ENCODE measurements around the gene P2RY6.
"Not testable (repeated sequence)": the region's sequence is repeated elsewhere in the genome, so short reads cannot be mapped to it uniquely, and the experiment has no call there.

Gene P2RY6

DNA sequence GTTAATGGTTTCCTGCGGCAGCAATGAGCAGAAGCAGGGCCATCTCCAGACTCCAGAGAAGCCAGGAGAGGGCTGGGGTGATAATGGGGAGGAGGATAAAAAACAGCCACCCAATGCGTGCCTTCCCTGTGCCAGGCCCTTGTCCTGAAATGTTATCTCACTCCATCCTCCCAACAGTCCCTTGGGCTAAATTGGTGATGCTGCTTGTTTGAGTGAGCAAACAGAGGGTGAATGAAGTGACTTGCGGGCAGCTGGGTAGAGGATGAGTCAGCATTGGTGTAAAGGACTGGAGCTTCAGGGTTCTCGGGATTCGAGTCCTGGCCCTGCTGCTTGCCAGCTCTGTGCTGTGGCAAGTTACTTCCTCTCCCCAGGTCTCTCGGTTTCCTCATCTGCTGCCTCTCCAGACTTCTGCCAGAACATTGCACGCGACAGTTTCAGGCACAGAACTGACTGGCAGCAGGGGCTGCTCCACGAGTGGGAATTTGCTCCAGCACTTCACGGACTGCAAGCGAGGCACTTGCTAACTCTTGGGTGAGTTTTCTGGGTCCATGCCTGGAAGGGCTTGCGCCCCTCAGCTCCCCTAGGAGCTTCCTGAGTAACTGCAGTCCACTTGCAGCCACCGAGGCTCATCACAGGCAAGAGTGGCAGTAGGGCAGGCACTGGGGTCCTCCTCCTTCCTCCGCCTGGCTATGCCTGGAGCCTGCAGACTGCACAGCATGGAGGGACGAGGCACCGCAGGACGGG, at the start of gene P2RY6:
TSS of gene P2RY6 (plus strand) at position 403 of the 744 bp plus-strand sequence. CDS start 24,181 bp downstream, outside the sequence.
- DNase-seq (ENCODE audit: low read depth): no peak

DNA sequence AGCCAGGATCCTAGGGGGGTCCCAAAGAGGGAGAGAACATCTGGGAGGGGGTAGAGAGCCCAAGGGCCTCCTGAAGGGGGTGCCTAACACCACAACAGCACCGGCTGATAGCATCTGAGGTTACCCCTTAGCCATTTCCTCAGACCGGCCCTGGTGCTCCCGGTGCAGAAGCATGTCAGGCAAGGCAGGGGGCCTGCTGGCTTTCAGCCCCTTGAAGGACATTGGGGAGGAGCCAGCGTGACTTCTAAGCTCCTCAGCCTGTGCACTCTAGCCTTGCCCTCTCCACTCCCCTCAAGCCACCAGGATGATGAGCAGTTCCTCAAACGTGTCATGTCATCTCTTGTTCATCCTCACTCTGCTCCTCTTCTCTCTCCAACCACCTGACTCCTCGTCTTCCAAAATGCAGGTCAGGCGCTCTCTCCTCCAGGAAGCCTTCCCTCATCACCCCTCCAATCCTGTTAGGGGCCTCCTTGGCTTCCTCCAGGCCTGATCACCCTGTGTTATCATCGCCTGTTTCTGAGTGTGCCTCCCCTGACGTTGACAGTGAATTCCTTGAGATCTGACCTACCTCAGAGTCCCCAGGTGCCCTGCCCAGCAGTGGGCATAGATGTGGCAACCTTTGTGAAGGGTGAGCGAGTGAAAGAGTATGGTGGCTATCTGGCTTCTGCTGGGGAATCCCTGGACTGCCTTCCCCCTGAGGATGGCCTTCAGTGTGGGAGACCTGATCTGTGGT, 48.0 kb upstream of the P2RY6 start:
- DNase-seq (ENCODE audit: low read depth): no peak

DNA sequence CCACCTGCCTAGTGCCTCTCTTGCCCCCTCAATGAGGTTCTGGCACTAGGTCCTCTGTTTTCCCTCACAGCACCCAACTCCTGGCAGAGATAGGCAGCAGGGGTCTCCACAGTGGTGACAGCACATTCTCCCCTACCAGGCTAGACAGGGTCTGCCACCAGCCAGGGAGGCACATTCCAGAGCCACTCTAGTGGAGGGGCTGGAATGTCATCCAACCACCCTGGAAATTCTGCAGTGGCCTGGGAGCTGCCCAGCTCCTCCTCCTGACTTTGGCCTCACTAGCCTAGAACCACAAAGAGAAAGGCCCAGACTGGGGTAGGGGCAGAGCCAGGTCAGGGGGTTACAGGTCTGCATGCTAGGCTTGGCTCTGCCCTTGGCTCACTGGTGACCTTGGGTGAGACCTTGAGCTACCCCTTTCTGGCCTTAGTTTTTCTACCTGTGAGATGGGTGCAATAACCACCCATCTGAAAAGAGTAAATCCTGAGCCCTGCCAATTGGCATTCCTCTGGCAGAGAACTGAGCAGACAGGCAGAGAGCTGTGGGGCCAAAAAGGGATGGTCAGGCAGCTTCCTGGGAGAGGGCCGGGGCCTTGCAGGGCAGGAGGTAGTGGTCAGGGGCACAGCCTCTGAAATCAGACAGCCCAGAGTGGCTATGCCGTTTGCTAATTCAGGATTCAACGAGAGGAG, 47.0 kb upstream of the P2RY6 start:
- DNase-seq (ENCODE audit: low read depth): no peak

DNA sequence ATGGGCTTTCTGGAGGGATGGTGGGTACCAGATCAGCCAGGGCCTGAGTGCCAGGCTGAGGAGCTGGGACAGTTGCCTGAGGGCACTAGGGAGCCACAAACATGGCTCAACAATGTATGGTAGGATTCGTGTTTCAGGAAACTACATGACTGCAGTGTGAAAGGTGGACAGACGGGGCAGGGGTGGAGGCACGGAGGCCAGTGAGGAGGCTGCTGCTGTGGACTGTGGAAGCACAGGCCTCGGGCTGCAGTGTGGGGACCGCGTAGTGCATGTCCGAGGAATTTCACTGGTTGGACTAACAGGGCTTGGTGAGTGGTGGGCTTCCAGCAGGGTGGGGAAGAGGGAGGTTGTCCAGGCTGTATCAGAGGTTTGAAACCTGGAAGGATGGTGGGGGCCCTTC, 46.3 kb upstream of the P2RY6 start:
- DNase-seq (ENCODE audit: low read depth): no peak

- DNase-seq (ENCODE audit: low read depth): no peak
Measured at GRCh38 chr11:73226297-73227006, 45.7 kb upstream of the P2RY6 start.

DNA sequence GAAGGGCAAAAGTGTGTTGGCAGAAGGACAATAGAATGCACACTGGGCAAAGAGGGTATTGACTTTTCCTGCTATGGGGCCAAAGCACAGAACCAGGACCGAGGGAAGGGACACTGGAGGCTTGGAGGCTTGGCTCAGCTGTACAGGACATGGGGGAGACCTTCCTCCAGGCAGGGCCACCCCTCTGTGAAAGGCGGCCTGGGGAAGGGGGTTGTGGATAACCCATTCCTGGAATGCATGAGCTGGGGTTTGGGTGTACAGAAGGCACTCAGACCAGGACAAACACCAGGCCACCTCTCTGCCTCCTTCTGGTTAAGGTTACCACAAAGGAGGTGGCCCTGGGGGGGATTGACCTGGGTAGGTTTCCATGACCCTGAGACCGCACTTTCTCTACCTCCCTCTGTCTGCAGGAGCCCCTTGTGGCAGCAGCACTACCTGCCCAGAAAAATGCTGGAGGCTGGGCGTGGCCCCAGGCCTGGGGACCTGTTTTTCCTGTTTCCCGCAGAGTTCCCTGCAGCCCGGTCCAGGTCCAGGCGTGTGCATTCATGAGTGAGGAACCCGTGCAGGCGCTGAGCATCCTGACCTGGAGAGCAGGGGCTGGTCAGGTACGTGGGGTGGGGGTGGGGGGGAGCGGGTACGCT, 44.4 kb upstream of the P2RY6 start:
- no peak for DNase-seq (ENCODE audit: low read depth)

GRCh38 chr11:73228268-73229134, 43.6 kb upstream of the P2RY6 start:
- no peak for DNase-seq (ENCODE audit: low read depth)

DNA sequence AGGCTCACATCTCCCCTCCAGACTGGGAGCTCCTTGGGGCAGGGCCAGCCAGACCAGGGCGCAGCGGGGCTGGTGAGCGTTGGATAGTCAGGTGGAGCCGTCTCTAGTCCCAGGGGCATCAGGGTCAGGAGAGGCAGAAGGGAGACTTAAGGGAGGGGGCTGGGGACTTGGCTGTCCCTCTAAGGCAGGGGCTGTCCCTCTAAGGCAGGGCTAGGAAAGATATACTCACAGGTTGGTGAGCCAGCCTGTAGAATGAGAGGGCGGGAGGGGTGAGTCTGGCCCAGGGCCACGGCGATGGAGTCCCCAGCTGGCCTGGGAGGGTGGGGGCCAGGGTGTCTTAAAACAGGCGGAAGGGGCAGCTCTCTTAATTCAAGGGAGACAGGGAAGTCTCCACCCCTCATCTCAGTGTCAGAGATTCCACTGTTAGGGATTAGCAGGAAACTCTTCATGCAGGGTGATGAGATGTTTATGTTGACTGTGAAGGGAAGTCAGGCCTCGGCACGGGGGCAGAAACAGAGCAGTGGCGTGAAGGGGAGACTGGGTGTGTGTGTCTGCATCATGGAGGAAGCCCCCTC, 42.7 kb upstream of the P2RY6 start:
- no peak for DNase-seq (ENCODE audit: low read depth)

DNA sequence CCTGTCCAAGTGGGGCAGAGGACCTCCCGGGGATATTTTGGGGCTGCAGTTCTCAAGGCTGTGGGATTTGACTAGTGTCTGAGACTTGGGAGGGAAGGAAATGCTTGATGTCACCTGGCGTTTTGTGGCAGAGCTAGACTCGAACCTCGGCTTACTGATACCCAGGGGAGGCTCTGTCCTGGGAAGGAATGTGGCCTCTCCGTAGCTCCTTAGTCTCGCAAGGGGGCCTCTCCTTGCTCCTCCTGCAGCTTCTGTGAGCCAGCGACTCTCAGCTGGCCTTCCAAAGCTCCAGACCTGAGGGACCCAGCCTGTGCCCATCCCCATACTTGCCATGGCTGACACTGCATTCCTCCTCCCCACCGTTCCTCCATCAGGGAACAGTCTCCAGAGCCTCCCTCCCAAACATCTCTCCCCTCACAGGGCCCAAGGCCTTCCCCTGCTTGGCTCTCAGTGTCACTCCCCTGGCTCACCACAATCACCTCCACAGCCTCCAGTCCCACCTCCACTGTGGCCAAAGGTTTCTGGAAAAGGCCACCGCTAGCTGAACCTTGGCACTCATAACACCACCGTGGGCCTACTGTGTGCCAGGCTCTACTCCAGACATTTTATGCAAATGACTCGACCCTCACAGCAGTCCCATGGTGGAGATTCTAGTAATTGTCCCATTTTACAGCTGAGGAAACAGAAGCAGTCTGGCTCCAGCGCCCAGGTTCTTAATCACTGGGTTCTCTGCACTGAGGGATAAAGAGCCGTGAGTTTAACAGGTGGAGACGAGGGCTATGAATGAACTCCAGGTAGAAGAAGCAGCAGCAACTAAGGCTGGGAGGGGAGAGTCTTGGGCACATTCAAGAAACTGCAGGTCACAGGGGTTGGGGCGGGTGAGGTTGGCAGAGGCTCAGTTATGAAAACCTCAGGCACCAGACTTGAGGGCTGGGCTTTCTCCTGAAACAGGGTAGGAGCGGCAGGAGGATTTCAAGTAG, 42.0 kb upstream of the P2RY6 start:
- no peak for DNase-seq (ENCODE audit: low read depth)

- no peak for DNase-seq (ENCODE audit: low read depth)
Measured at GRCh38 chr11:73230931-73231330, 41.2 kb upstream of the P2RY6 start.

GRCh38 chr11:73232487-73232886, 39.7 kb upstream of the P2RY6 start:
- not testable (repeated sequence) for DNase-seq (ENCODE audit: low read depth)

DNA sequence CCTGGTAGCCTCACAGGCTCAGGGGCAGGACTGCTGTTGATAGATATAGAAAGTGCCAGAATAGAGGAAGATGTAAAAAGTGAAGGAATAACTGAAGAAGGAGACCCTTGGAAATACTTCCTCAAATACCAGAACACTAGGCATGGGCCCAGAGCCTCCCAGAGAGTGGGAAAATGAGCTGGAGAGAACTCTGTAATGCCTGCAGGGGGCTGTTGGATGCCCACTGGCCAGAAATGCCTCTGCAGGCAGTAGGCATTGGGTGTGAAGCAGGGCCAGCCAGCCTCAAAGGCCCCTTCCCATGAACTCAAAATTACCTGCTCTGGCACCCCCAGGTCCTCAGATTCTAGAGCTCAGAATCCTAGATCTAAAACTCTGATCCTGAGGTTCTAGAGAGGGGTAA, 38.9 kb upstream of the P2RY6 start:
- DNase-seq (ENCODE audit: low read depth): no peak

DNA sequence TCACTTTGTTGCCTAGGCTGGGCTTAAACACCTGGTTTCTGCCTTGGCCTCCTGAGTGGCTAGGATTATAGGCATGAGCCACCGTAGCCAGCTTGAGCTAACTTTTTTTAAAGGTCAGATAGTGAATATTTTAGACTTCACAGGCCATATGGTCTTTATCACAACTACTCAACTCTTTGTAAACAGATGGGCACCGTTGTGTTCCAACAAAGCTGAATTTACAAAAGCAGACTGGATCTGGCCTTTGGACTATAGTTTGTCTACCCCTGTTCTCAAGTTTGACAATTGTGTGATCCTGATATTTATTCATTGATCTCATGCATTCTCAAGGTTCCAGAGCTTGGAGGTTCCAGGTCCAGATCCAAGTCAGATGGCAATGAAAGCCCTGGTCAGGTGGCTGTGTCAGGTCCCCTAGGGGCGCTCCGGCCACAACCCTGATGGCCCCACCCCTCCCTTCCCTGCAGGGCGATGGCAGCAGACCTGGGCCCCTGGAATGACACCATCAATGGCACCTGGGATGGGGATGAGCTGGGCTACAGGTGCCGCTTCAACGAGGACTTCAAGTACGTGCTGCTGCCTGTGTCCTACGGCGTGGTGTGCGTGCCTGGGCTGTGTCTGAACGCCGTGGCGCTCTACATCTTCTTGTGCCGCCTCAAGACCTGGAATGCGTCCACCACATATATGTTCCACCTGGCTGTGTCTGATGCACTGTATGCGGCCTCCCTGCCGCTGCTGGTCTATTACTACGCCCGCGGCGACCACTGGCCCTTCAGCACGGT, 38.3 kb upstream of the P2RY6 start:
- DNase-seq (ENCODE audit: low read depth): no peak

DNA sequence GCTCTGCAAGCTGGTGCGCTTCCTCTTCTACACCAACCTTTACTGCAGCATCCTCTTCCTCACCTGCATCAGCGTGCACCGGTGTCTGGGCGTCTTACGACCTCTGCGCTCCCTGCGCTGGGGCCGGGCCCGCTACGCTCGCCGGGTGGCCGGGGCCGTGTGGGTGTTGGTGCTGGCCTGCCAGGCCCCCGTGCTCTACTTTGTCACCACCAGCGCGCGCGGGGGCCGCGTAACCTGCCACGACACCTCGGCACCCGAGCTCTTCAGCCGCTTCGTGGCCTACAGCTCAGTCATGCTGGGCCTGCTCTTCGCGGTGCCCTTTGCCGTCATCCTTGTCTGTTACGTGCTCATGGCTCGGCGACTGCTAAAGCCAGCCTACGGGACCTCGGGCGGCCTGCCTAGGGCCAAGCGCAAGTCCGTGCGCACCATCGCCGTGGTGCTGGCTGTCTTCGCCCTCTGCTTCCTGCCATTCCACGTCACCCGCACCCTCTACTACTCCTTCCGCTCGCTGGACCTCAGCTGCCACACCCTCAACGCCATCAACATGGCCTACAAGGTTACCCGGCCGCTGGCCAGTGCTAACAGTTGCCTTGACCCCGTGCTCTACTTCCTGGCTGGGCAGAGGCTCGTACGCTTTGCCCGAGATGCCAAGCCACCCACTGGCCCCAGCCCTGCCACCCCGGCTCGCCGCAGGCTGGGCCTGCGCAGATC, 37.5 kb upstream of the P2RY6 start:
- no peak for DNase-seq (ENCODE audit: low read depth)

DNA sequence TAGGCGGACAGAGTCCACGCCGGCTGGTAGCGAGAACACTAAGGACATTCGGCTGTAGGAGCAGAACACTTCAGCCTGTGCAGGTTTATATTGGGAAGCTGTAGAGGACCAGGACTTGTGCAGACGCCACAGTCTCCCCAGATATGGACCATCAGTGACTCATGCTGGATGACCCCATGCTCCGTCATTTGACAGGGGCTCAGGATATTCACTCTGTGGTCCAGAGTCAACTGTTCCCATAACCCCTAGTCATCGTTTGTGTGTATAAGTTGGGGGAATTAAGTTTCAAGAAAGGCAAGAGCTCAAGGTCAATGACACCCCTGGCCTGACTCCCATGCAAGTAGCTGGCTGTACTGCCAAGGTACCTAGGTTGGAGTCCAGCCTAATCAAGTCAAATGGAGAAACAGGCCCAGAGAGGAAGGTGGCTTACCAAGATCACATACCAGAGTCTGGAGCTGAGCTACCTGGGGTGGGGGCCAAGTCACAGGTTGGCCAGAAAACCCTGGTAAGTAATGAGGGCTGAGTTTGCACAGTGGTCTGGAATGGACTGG, 36.8 kb upstream of the P2RY6 start:
- no peak for DNase-seq (ENCODE audit: low read depth)

DNA sequence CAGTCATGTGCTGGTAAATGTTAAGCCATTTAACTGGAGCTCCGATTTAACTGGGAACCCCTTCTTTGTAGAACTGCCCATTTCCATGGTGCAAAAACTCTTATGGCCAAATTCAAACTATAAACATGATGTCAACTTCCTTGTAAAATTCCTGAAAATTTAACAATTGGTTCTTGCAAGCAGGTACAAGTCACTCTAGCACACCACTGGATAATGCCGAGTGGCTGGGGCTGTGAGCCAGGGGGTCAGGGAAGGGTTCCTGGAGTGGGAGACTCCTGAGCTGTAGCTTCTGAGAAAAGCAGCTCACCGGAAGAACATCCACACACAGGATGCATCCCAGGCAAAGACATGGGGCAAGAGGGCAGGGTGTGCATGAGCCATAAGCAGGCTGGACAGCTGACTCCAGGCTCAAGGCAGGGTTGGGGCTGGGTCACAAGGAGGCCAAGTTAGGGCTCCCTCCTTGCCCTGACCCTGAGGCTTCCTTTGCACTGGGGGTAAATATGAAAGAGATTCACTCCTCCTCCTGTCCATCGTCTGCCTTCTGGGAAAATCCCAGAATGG, 35.9 kb upstream of the P2RY6 start:
- no peak for DNase-seq (ENCODE audit: low read depth)

DNA sequence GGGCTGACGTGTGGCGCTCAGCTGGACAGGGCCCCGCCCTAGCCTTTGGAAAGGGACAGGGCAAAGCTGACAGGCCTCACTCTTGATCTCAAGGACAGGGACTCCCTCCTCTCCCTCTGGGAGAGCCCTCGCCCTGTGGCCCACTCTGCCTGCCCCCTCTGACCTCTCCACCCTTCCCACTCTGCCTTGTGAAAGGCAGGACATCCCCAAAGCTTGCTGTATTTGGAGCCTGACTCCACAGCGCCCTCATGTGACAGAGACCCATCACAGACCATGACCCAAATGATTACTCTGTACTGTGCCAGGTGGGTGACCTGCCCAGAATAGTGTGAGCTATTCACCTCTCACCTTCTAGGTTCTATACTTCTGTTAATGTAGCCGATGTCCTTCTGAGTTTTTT, 35.3 kb upstream of the P2RY6 start:
- no peak for DNase-seq (ENCODE audit: low read depth)

All from activated T-cell treated with anti-CD3 and anti-CD28 coated beads for 48 hours (primary cell).